ENCODE data around the gene FGFR1OP2. TPM values are rescaled to one million over a fixed set of nuclear protein-coding genes. Genes with fewer than 3 reads are reported as not detected.
"Not testable (repeated sequence)": the region's sequence is repeated elsewhere in the genome, so short reads cannot be mapped to it uniquely, and the experiment has no call there.

FGFR1OP2 gene
- total RNA-seq, 1 experiment from 2014 or later = 86.9 TPM

- Mint-ChIP-seq H3K4me1 (ENCODE audit: low read depth, unreplicated experiment) (no peaks in the 10 kb centered on the region), H3K4me3 (ENCODE audit: unreplicated experiment) (no peak overlapping the region), H3K27me3 (ENCODE audit: insufficient read depth, unreplicated experiment) (no peaks in the 10 kb centered on the region), H3K27ac (ENCODE audit: unreplicated experiment) (no peak overlapping the region), H3K9me3 (ENCODE audit: unreplicated experiment) (no peaks in the 10 kb centered on the region), H3K36me3 (ENCODE audit: insufficient read depth, unreplicated experiment) (peaks cover 9% of the 10 kb centered on the region)
- no peaks in the 10 kb centered on the region for H3K4me1 ChIP-seq
- no peak overlapping the region for H3K4me3 ChIP-seq (ENCODE audit: low read depth, low read length)
- no TSS peak for BruUV-seq (replicated peaks)
- no peak for DNase-seq
- H3K36me3 ChIP-seq (ENCODE audit: control insufficient read depth, insufficient read depth, low read length) = no peaks in the 10 kb centered on the region
- POLR2A ChIA-PET = no interaction called here
- CTCF ChIA-PET = no interaction called here
- intact Hi-C loops (cut with micrococcal nuclease; ENCODE audit: unreplicated experiment) = no loop called here
- H3K9me3 ChIP-seq = no peaks in the 10 kb centered on the region
- no peaks in the 10 kb centered on the region for H3K27me3 ChIP-seq (replicated peaks; ENCODE audit: control insufficient read depth, insufficient read depth, low read length)
- TF ChIP-seq, protein P1, sequence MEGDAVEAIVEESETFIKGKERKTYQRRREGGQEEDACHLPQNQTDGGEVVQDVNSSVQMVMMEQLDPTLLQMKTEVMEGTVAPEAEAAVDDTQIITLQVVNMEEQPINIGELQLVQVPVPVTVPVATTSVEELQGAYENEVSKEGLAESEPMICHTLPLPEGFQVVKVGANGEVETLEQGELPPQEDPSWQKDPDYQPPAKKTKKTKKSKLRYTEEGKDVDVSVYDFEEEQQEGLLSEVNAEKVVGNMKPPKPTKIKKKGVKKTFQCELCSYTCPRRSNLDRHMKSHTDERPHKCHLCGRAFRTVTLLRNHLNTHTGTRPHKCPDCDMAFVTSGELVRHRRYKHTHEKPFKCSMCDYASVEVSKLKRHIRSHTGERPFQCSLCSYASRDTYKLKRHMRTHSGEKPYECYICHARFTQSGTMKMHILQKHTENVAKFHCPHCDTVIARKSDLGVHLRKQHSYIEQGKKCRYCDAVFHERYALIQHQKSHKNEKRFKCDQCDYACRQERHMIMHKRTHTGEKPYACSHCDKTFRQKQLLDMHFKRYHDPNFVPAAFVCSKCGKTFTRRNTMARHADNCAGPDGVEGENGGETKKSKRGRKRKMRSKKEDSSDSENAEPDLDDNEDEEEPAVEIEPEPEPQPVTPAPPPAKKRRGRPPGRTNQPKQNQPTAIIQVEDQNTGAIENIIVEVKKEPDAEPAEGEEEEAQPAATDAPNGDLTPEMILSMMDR (IDR thresholded peaks at IDR 0.05; ENCODE audit: insufficient read depth in 1 of 2, low read depth in 1 of 2, low read length in 1 of 2, severe bottlenecking in 1 of 2, unreplicated experiment in 1 of 2) = no peak
Observed at GRCh38 chr12:26895672-26896071, 42.6 kb upstream of the FGFR1OP2 start.

- no peaks in the 10 kb centered on the region for H3K27me3 Mint-ChIP-seq (ENCODE audit: insufficient read depth, unreplicated experiment)
- BruUV-seq (replicated peaks) = no TSS peak
- ChIA-PET POLR2A (no interaction called here), CTCF (interaction anchor here (1.2 kb wide), 1 partner anchor 12 kb away, joined by 4 read pairs; no protein-coding TSS in a partner anchor)
- H3K4me1 Mint-ChIP-seq (ENCODE audit: low read depth, unreplicated experiment) = no peaks in the 10 kb centered on the region
- H3K27ac Mint-ChIP-seq (ENCODE audit: unreplicated experiment) = no peak overlapping the region
- peaks cover 16% of the 10 kb centered on the region for H3K36me3 Mint-ChIP-seq (ENCODE audit: insufficient read depth, unreplicated experiment)
- TF ChIP-seq, protein P1 (IDR thresholded peaks at IDR 0.05; ENCODE audit: insufficient read depth in 1 of 2, low read depth in 1 of 2, low read length in 1 of 2, severe bottlenecking in 1 of 2, unreplicated experiment in 1 of 2) = no peak
- intact Hi-C loops (cut with micrococcal nuclease; ENCODE audit: unreplicated experiment) = no loop called here
- no peak for DNase-seq
- H3K4me3 ChIP-seq (ENCODE audit: low read depth, low read length) = no peak overlapping the region
- H3K9me3 Mint-ChIP-seq (ENCODE audit: unreplicated experiment) = no peaks in the 10 kb centered on the region
- no peaks in the 10 kb centered on the region for H3K9me3 ChIP-seq
- H3K27me3 ChIP-seq (replicated peaks; ENCODE audit: control insufficient read depth, insufficient read depth, low read length) = no peaks in the 10 kb centered on the region
- H3K4me1 ChIP-seq = no peaks in the 10 kb centered on the region
- H3K36me3 ChIP-seq (ENCODE audit: control insufficient read depth, insufficient read depth, low read length) = no peaks in the 10 kb centered on the region
- no peak overlapping the region for H3K4me3 Mint-ChIP-seq (ENCODE audit: unreplicated experiment)
Observed at GRCh38 chr12:26896913-26897312, 41.4 kb upstream of the FGFR1OP2 start.

DNA sequence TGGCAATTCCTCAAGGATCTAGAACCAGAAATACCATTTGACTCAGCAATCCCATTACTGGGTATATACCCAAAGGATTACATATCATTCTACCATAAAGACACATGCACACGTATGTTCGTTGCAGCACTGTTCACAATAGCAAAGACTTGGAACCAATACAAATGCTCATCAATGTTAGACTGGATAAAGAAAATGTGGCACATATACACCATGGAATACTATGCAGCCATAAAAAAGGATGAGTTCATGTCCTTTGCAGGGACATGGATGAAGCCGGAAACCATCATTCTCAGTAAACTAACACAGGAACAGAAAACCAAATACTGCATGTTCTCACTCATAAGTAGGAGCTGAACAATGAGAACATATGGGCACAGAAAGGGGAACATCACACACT lies 34.9 kb upstream of the FGFR1OP2 start:
- H3K27me3 ChIP-seq (replicated peaks; ENCODE audit: control insufficient read depth, insufficient read depth, low read length); H3K4me1 ChIP-seq; DNase-seq; H3K4me3 ChIP-seq (ENCODE audit: low read depth, low read length); H3K4me1 Mint-ChIP-seq (ENCODE audit: low read depth, unreplicated experiment); CTCF ChIA-PET; POLR2A ChIA-PET; intact Hi-C loops (cut with micrococcal nuclease; ENCODE audit: unreplicated experiment); H3K27ac Mint-ChIP-seq (ENCODE audit: unreplicated experiment); H3K4me3 Mint-ChIP-seq (ENCODE audit: unreplicated experiment); BruUV-seq (replicated peaks); H3K9me3 ChIP-seq; H3K27me3 Mint-ChIP-seq (ENCODE audit: insufficient read depth, unreplicated experiment); H3K36me3 ChIP-seq (ENCODE audit: control insufficient read depth, insufficient read depth, low read length): not testable (repeated sequence)
- Mint-ChIP-seq H3K36me3 (ENCODE audit: insufficient read depth, unreplicated experiment) (peaks cover 49% of the 10 kb centered on the region), H3K9me3 (ENCODE audit: unreplicated experiment) (peaks cover 12% of the 10 kb centered on the region)

GRCh38 chr12:26906024-26906423 lies 32.2 kb upstream of the FGFR1OP2 start:
- intact Hi-C loops (cut with micrococcal nuclease; ENCODE audit: unreplicated experiment) = no loop called here
- Histone ChIP-seq H3K4me3 (ENCODE audit: low read depth, low read length) (no peak overlapping the region), H3K27me3 (replicated peaks; ENCODE audit: control insufficient read depth, insufficient read depth, low read length) (no peaks in the 10 kb centered on the region), H3K9me3 (no peaks in the 10 kb centered on the region), H3K4me1 (no peaks in the 10 kb centered on the region), H3K36me3 (ENCODE audit: control insufficient read depth, insufficient read depth, low read length) (peaks cover 3% of the 10 kb centered on the region; the same call in 1 of the 2 replicates)
- TF ChIP-seq, protein P1 (IDR thresholded peaks at IDR 0.05; ENCODE audit: insufficient read depth in 1 of 2, low read depth in 1 of 2, low read length in 1 of 2, severe bottlenecking in 1 of 2, unreplicated experiment in 1 of 2) = no peak
- Mint-ChIP-seq H3K36me3 (ENCODE audit: insufficient read depth, unreplicated experiment) (peaks cover 50% of the 10 kb centered on the region), H3K4me3 (ENCODE audit: unreplicated experiment) (no peak overlapping the region), H3K27me3 (ENCODE audit: insufficient read depth, unreplicated experiment) (no peaks in the 10 kb centered on the region), H3K4me1 (ENCODE audit: low read depth, unreplicated experiment) (no peaks in the 10 kb centered on the region), H3K9me3 (ENCODE audit: unreplicated experiment) (peaks cover 12% of the 10 kb centered on the region), H3K27ac (ENCODE audit: unreplicated experiment) (no peak overlapping the region)
- ChIA-PET CTCF (no interaction called here), POLR2A (no interaction called here)
- DNase-seq = no peak
- BruUV-seq (replicated peaks) = no TSS peak

Data from Caco-2 (cell line).